GM23338 (cell line): ENCODE data around the gene GJB5. TPM values are rescaled to one million over a fixed set of nuclear protein-coding genes. Genes with fewer than 3 reads are reported as not detected.

Experiments
- ATAC-seq: fragments of 200-7000 bp; cut with Tn5 transposase; 3 replicates; pipeline ENCODE4 v1.9.1; 2020
- DNase-seq: peaks from one replicate; pipeline ENCODE4 v3.0.0-alpha.2; 2015; ENCODE audit warnings: low spot score
- H2AFZ ChIP-seq: fragments of 200-600 bp; sonication (generic); 2 replicates; pipeline ENCODE4 v1.8.0; 2016; ENCODE audit warnings: antibody characterized with exemption, mild to moderate bottlenecking, moderate library complexity
- H3F3A ChIP-seq: fragments of 200-600 bp; sonication (generic); replicated peaks from 2 replicates; pipeline ENCODE4 v1.8.0; 2017; ENCODE audit warnings: antibody characterized with exemption, mixed run types, low read depth
- H3K27ac ChIP-seq: fragments of 200-600 bp; sonication (generic); 2 replicates; pipeline ENCODE4 v1.6.1; 2016; ENCODE audit warnings: low read depth
- H3K27me3 ChIP-seq: fragments of 200-600 bp; sonication (generic); 2 replicates; pipeline ENCODE4 v1.8.0; 2016; ENCODE audit warnings: mild to moderate bottlenecking, mixed run types, moderate library complexity; ENCODE audit not compliant: insufficient read depth
- H3K36me3 ChIP-seq: fragments of 200-600 bp; sonication (generic); 2 replicates; pipeline ENCODE4 v1.8.0; 2016; ENCODE audit warnings: mild to moderate bottlenecking; ENCODE audit not compliant: insufficient read depth
- H3K4me1 ChIP-seq: fragments of 200-600 bp; sonication (generic); 2 replicates; pipeline ENCODE4 v1.8.0; 2016; ENCODE audit warnings: mild to moderate bottlenecking, moderate library complexity; ENCODE audit not compliant: insufficient read depth
- H3K4me2 ChIP-seq: fragments of 200-600 bp; sonication (generic); 2 replicates; pipeline ENCODE4 v1.7.1; 2017; ENCODE audit warnings: mixed run types
- H3K4me3 ChIP-seq: fragments of 200-600 bp; sonication (generic); 2 replicates; pipeline ENCODE4 v1.6.1; 2016; ENCODE audit warnings: mixed run types
- H3K79me2 ChIP-seq: fragments of 200-600 bp; sonication (generic); replicated peaks from 2 replicates; pipeline ENCODE4 v1.8.0; 2017; ENCODE audit warnings: mild to moderate bottlenecking; ENCODE audit not compliant: insufficient read depth
- H3K9me2 ChIP-seq: fragments of 200-600 bp; sonication (generic); 2 replicates; pipeline ENCODE4 v1.8.0; 2017; ENCODE audit not compliant: insufficient read depth
- H4K20me1 ChIP-seq: fragments of 200-600 bp; sonication (generic); replicated peaks from 2 replicates; pipeline ENCODE4 v1.8.0; 2017; ENCODE audit warnings: mild to moderate bottlenecking; ENCODE audit not compliant: insufficient read depth
- H3K27ac Mint-ChIP-seq: 2 replicates; pipeline ENCODE4 v1.8.0; 2020; ENCODE audit warnings: inconsistent platforms, mild to moderate bottlenecking, moderate library complexity, mixed read lengths
- H3K27me3 Mint-ChIP-seq: 3 replicates; pipeline ENCODE4 v1.8.0; 2022; ENCODE audit warnings: low read depth, mild to moderate bottlenecking, moderate library complexity, mixed read lengths, inconsistent platforms; ENCODE audit not compliant: insufficient read depth, poor library complexity
- H3K36me3 Mint-ChIP-seq: 3 replicates; pipeline ENCODE4 v1.8.0; 2021; ENCODE audit warnings: low read depth, mild to moderate bottlenecking, inconsistent platforms, moderate library complexity, mixed read lengths
- H3K4me1 Mint-ChIP-seq: 3 replicates; pipeline ENCODE4 v1.8.0; 2020; ENCODE audit warnings: mild to moderate bottlenecking, inconsistent platforms, mixed read lengths
- H3K4me3 Mint-ChIP-seq: 3 replicates; pipeline ENCODE4 v1.8.0; 2021; ENCODE audit warnings: moderate library complexity, mild to moderate bottlenecking, inconsistent platforms, mixed read lengths
- H3K9me3 Mint-ChIP-seq: 3 replicates; pipeline ENCODE4 v1.8.0; 2020; ENCODE audit warnings: moderate library complexity, mild to moderate bottlenecking, inconsistent platforms, mixed read lengths
- CREB1 ChIP-seq: fragments of 250-450 bp; sonication (Bioruptor Pico); IDR thresholded peaks from 2 replicates; pipeline ENCODE4 v1.5.0; 2020; ENCODE audit warnings: low read depth, mild to moderate bottlenecking, moderate library complexity
- EZH2 ChIP-seq: fragments of 200-600 bp; sonication (generic); IDR thresholded peaks from one replicate; pipeline ENCODE4 v1.8.0; 2017; ENCODE audit warnings: antibody characterized with exemption, mild to moderate bottlenecking, low read depth; ENCODE audit not compliant: unreplicated experiment
- EZH2phosphoT487 ChIP-seq: fragments of 200-600 bp; sonication (generic); IDR thresholded peaks from one replicate; pipeline ENCODE4 v1.8.1; 2018; ENCODE audit warnings: antibody characterized with exemption; ENCODE audit not compliant: unreplicated experiment
- NANOG ChIP-seq: IDR thresholded peaks from 2 replicates; pipeline ENCODE4 v1.6.1; 2016; ENCODE audit warnings: antibody characterized with exemption, borderline replicate concordance
- STAT1 ChIP-seq: IDR thresholded peaks from one replicate; pipeline ENCODE4 v1.6.1; 2016; ENCODE audit warnings: antibody characterized with exemption; ENCODE audit not compliant: unreplicated experiment
- ZNF114 ChIP-seq: fragments of 250-450 bp; sonication (Bioruptor Pico); IDR thresholded peaks from 2 replicates; pipeline ENCODE4 v1.5.0; 2020; ENCODE audit warnings: mild to moderate bottlenecking, moderate library complexity
- ZNF331 ChIP-seq: fragments of 250-450 bp; sonication (Bioruptor Pico); IDR thresholded peaks from 2 replicates; pipeline ENCODE4 v1.5.0; 2020; ENCODE audit warnings: low read depth, mild to moderate bottlenecking, moderate library complexity
- polyA plus RNA-seq: library from polyadenylated mRNA; unstranded; fragments of >200 nt; fragmentation: Nextera tagmentation; extraction: Ambion mirVana; gene quantifications from 2 replicates; pipeline ENCODE4 v1.2.1, GENCODE V29; 2016
- total RNA-seq: library from RNA; depleted of rRNA; stranded (reverse); fragments of >200 nt; shearing (Covaris generic); gene quantifications from 2 replicates; pipeline ENCODE4 v1.2.3, GENCODE V29; 2014
- TF ChIP-seq, protein P1 (sequence below): fragments of 250-450 bp; sonication (Bioruptor Pico); IDR thresholded peaks from 2 replicates; pipeline ENCODE4 v1.5.0; 2020; ENCODE audit warnings: mild to moderate bottlenecking, moderate library complexity
- TF ChIP-seq, protein P2 (sequence below): IDR thresholded peaks from 2 replicates; pipeline ENCODE4 v1.6.1; 2016; ENCODE audit warnings: antibody characterized with exemption

Gene GJB5
- total and polyA plus RNA-seq, 2 experiments from 2014 or later = 1.4 TPM; not detected in 1

DNA sequence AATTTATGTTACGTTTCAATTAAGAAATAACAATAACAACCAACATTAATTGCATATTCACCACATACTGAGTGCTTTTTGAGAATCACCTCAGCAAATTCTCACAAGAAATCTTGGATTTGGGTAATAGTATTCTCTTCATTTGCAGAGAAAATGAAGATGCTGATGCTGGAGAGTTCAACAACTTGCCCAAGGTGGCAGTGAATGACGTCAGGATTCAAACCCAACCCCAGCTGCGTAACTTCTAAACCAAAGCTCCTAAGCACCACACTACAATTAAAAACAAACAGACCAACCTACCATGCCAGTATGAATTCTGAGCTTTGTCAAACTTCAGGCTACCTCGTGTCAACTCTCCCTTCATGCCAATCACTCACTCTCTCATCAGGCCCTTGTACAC, 46.7 kb upstream of the GJB5 start:
- peaks cover 4% of the 10 kb centered on the region; the same call in 2 of the 3 replicates for H3K4me1 Mint-ChIP-seq
- ATAC-seq = no peak
- no peaks in the 10 kb centered on the region for H3K36me3 Mint-ChIP-seq
- Histone ChIP-seq H3K4me3 (no peak overlapping the region), H3K27me3 (no peaks in the 10 kb centered on the region), H3K4me2 (no peak overlapping the region), H3K4me1 (no peaks in the 10 kb centered on the region), H3K36me3 (no peaks in the 10 kb centered on the region), H3F3A (no peaks in the 10 kb centered on the region), H2AFZ (no peak overlapping the region), H3K79me2 (no peaks in the 10 kb centered on the region), H4K20me1 (no peaks in the 10 kb centered on the region), H3K9me2 (no peaks in the 10 kb centered on the region; the same call in 1 of the 2 replicates), H3K27ac (no peak overlapping the region)
- DNase-seq = no peak
- no peak overlapping the region for H3K4me3 Mint-ChIP-seq
- no peak for TF ChIP-seq CREB1 (CRISPR knock-in tag)
- TF ChIP-seq NANOG = no peak
- TF ChIP-seq, protein P1, sequence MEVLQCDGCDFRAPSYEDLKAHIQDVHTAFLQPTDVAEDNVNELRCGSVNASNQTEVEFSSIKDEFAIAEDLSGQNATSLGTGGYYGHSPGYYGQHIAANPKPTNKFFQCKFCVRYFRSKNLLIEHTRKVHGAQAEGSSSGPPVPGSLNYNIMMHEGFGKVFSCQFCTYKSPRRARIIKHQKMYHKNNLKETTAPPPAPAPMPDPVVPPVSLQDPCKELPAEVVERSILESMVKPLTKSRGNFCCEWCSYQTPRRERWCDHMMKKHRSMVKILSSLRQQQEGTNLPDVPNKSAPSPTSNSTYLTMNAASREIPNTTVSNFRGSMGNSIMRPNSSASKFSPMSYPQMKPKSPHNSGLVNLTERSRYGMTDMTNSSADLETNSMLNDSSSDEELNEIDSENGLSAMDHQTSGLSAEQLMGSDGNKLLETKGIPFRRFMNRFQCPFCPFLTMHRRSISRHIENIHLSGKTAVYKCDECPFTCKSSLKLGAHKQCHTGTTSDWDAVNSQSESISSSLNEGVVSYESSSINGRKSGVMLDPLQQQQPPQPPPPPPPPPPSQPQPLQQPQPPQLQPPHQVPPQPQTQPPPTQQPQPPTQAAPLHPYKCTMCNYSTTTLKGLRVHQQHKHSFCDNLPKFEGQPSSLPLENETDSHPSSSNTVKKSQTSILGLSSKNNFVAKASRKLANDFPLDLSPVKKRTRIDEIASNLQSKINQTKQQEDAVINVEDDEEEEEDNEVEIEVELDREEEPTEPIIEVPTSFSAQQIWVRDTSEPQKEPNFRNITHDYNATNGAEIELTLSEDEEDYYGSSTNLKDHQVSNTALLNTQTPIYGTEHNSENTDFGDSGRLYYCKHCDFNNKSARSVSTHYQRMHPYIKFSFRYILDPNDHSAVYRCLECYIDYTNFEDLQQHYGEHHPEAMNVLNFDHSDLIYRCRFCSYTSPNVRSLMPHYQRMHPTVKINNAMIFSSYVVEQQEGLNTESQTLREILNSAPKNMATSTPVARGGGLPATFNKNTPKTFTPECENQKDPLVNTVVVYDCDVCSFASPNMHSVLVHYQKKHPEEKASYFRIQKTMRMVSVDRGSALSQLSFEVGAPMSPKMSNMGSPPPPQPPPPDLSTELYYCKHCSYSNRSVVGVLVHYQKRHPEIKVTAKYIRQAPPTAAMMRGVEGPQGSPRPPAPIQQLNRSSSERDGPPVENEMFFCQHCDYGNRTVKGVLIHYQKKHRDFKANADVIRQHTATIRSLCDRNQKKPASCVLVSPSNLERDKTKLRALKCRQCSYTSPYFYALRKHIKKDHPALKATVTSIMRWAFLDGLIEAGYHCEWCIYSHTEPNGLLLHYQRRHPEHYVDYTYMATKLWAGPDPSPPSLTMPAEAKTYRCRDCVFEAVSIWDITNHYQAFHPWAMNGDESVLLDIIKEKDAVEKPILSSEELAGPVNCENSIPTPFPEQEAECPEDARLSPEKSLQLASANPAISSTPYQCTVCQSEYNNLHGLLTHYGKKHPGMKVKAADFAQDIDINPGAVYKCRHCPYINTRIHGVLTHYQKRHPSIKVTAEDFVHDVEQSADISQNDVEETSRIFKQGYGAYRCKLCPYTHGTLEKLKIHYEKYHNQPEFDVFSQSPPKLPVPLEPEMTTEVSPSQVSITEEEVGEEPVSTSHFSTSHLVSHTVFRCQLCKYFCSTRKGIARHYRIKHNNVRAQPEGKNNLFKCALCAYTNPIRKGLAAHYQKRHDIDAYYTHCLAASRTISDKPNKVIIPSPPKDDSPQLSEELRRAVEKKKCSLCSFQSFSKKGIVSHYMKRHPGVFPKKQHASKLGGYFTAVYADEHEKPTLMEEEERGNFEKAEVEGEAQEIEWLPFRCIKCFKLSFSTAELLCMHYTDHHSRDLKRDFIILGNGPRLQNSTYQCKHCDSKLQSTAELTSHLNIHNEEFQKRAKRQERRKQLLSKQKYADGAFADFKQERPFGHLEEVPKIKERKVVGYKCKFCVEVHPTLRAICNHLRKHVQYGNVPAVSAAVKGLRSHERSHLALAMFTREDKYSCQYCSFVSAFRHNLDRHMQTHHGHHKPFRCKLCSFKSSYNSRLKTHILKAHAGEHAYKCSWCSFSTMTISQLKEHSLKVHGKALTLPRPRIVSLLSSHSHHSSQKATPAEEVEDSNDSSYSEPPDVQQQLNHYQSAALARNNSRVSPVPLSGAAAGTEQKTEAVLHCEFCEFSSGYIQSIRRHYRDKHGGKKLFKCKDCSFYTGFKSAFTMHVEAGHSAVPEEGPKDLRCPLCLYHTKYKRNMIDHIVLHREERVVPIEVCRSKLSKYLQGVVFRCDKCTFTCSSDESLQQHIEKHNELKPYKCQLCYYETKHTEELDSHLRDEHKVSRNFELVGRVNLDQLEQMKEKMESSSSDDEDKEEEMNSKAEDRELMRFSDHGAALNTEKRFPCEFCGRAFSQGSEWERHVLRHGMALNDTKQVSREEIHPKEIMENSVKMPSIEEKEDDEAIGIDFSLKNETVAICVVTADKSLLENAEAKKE (CRISPR knock-in tag) = no peak
- no peak for TF ChIP-seq ZNF114 (CRISPR knock-in tag)
- no peak for TF ChIP-seq STAT1
- TF ChIP-seq ZNF331 (CRISPR knock-in tag) = no peak
- no peak for TF ChIP-seq EZH2
- TF ChIP-seq EZH2phosphoT487 = no peak
- TF ChIP-seq, protein P2, sequence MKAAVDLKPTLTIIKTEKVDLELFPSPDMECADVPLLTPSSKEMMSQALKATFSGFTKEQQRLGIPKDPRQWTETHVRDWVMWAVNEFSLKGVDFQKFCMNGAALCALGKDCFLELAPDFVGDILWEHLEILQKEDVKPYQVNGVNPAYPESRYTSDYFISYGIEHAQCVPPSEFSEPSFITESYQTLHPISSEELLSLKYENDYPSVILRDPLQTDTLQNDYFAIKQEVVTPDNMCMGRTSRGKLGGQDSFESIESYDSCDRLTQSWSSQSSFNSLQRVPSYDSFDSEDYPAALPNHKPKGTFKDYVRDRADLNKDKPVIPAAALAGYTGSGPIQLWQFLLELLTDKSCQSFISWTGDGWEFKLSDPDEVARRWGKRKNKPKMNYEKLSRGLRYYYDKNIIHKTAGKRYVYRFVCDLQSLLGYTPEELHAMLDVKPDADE = no peak
- no peaks in the 10 kb centered on the region for H3K9me3 Mint-ChIP-seq
- peaks cover 6% of the 10 kb centered on the region for H3K27me3 Mint-ChIP-seq
- H3K27ac Mint-ChIP-seq = no peak overlapping the region
